GM19025 (cell line): Measurements from ENCODE around the gene SMIM29.

Experiments
- ATAC-seq: cut with Tn5 transposase; IDR thresholded peaks from one replicate; pipeline ENCODE4 v1.9.1; 2021; ENCODE audit warnings: mild to moderate bottlenecking, low read depth, moderate library complexity; ENCODE audit not compliant: unreplicated experiment

The SMIM29 gene

GRCh38 chr6:34200340-34200971 lies 48.4 kb downstream of the SMIM29 start:
- no peak for ATAC-seq

- ATAC-seq, result no peak
These were observed 52.0 kb downstream of the SMIM29 start for GRCh38 chr6:34196833-34197195.
